HepG2 (cell line): Measurements from ENCODE around the gene BPIFB2. TPM values are rescaled to one million over a fixed set of nuclear protein-coding genes. Genes with fewer than 3 reads are reported as not detected.
A peak's percentile ranks its signal among the peaks of the same experiment; 100 is the strongest.

ENCODE experiments used
- ATAC-seq: fragments of 200-7000 bp; cut with Tn5 transposase; 3 replicates; pipeline ENCODE4 v1.9.1; 2020; ENCODE audit warnings: mild to moderate bottlenecking, moderate library complexity
- BruUV-seq: library from RNA; stranded (reverse); fragments of 400-500 nt; replicated peaks from 2 replicates; lab custom pipeline; 2021; lab: Mats Ljungman, UMichigan
- CTCF ChIA-PET: fragments of 300-600 bp; formaldehyde crosslinking; extraction: SDS; loops from one replicate; lab custom pipeline; 2021; ENCODE audit warnings: low total read pairs, inconsistent platforms, low intra/inter-chr PET ratio; lab: Yijun Ruan, JAX
- POLR2A ChIA-PET: fragments of 350-600 bp; sonication (Branson Sonifier 250); formaldehyde crosslinking; loops from one replicate; lab custom pipeline; 2020; ENCODE audit warnings: antibody characterized with exemption, inconsistent platforms; lab: Yijun Ruan, JAX
- DNase-seq: peaks from one replicate; pipeline ENCODE4 v3.0.0-alpha.2; 2015; ENCODE audit warnings: low spot score
- FAIRE-seq: peaks from 3 replicates; lab custom pipeline; 2011; peaks lifted over from hg19 to GRCh38; lab: Jason Lieb, UNC
- H2AFZ ChIP-seq: one replicate; pipeline ENCODE4 v1.6.1; 2011; ENCODE audit warnings: low read length, inconsistent platforms
- H3K27ac ChIP-seq: fragments of 300-600 bp; 3 replicates; pipeline ENCODE4 v1.8.0; 2011; ENCODE audit warnings: mixed run types, mild to moderate bottlenecking, mixed read lengths, low read length, inconsistent platforms; ENCODE audit not compliant: insufficient read depth; ENCODE audit errors: extremely low read length
- H3K27me3 ChIP-seq, 2 experiments: fragments of 200-600 bp in 1 of 2; 2 replicates in 1 of 2; 3 replicates in 1 of 2; pipeline versions ENCODE4 v1.6.0 to v1.8.0; 2011; ENCODE audit warnings: low read length in 2 of 2, mild to moderate bottlenecking in 2 of 2, moderate library complexity in 2 of 2, inconsistent platforms in 1 of 2; ENCODE audit not compliant: insufficient read depth in 2 of 2, control insufficient read depth in 1 of 2
- H3K36me3 ChIP-seq, 2 experiments: fragments of 200-600 bp in 1 of 2; replicated peaks in 1 of 2; 2 replicates in 1 of 2; 3 replicates in 1 of 2; pipeline versions ENCODE4 v1.5.1 to v1.8.0; 2011; ENCODE audit warnings: low read length in 2 of 2, inconsistent platforms in 1 of 2; ENCODE audit not compliant: insufficient read depth in 2 of 2, control insufficient read depth in 1 of 2
- H3K4me1 ChIP-seq: 2 replicates; pipeline ENCODE4 v1.5.1; 2012; ENCODE audit warnings: low read length, inconsistent platforms; ENCODE audit not compliant: insufficient read depth
- H3K4me2 ChIP-seq: 2 replicates; pipeline ENCODE4 v1.6.0; 2011; ENCODE audit warnings: low read depth, low read length, inconsistent platforms
- H3K4me3 ChIP-seq, 3 experiments: fragments of 200-600 bp in 1 of 3; sonication (generic), shearing (Covaris generic) in 1 of 3; replicated peaks in 1 of 3; 2 replicates each; pipeline ENCODE4 v1.5.1; 2011 to 2016; ENCODE audit warnings: low read length in 3 of 3, inconsistent platforms in 2 of 3, low read depth in 2 of 3, mild to moderate bottlenecking in 2 of 3, control low read depth in 1 of 3, mixed read lengths in 1 of 3; ENCODE audit not compliant: insufficient read depth in 1 of 3
- H3K79me2 ChIP-seq: one replicate; pipeline ENCODE4 v1.6.1; 2011; ENCODE audit warnings: low read length, inconsistent platforms; ENCODE audit not compliant: insufficient read depth
- H3K9ac ChIP-seq: 2 replicates; pipeline ENCODE4 v1.6.0; 2011; ENCODE audit warnings: mild to moderate bottlenecking, low read depth, low read length, inconsistent platforms; ENCODE audit not compliant: insufficient read depth
- H3K9me3 ChIP-seq: 2 replicates; pipeline ENCODE4 v1.5.1; 2012; ENCODE audit warnings: mild to moderate bottlenecking, low read length
- H4K20me1 ChIP-seq: 2 replicates; pipeline ENCODE4 v1.6.0; 2011; ENCODE audit warnings: inconsistent platforms, mild to moderate bottlenecking, low read length, moderate library complexity; ENCODE audit not compliant: insufficient read depth
- CBFB ChIP-seq: sonication (generic); formaldehyde crosslinking; IDR thresholded peaks from 2 replicates; pipeline ENCODE4 v1.4.0; 2020; ENCODE audit warnings: missing genetic modification reagents
- ELF4 ChIP-seq: sonication (generic); formaldehyde crosslinking; IDR thresholded peaks from 2 replicates; pipeline ENCODE4 v1.5.0; 2020; ENCODE audit warnings: missing genetic modification reagents, mild to moderate bottlenecking, moderate library complexity, borderline replicate concordance
- GABPA ChIP-seq, 2 experiments: IDR thresholded peaks; 2 replicates each; pipeline ENCODE4 v1.6.1; 2011 to 2016; ENCODE audit warnings: low read depth in 2 of 2, low read length in 1 of 2, missing biosample characterization in 1 of 2, missing genetic modification characterization in 1 of 2
- HNRNPLL ChIP-seq: fragments of 200-400 bp; formaldehyde crosslinking; IDR thresholded peaks from 2 replicates; pipeline ENCODE4 v1.6.1; 2017; ENCODE audit warnings: mild to moderate bottlenecking, low read depth, low read length; ENCODE audit not compliant: poor library complexity, severe bottlenecking
- MTF1 ChIP-seq: sonication (generic); formaldehyde crosslinking; IDR thresholded peaks from 2 replicates; pipeline ENCODE4 v1.5.0; 2020; ENCODE audit warnings: missing genetic modification reagents
- PHF21A ChIP-seq: sonication (generic); formaldehyde crosslinking; IDR thresholded peaks from 2 replicates; pipeline ENCODE4 v1.5.0; 2020; ENCODE audit warnings: mild to moderate bottlenecking, missing genetic modification reagents
- RFX3 ChIP-seq: IDR thresholded peaks from 2 replicates; pipeline ENCODE4 v1.6.1; 2016; ENCODE audit warnings: missing biosample characterization, missing genetic modification reagents
- SALL1 ChIP-seq: sonication (generic); formaldehyde crosslinking; IDR thresholded peaks from 2 replicates; pipeline ENCODE4 v1.8.0; 2022; ENCODE audit warnings: mild to moderate bottlenecking, missing genetic modification reagents
- SMAD3 ChIP-seq: sonication (generic); formaldehyde crosslinking; IDR thresholded peaks from 2 replicates; pipeline ENCODE4 v1.4.0; 2020; ENCODE audit warnings: missing genetic modification reagents
- TBX2 ChIP-seq: sonication (generic); formaldehyde crosslinking; IDR thresholded peaks from 2 replicates; pipeline ENCODE4 v1.5.0; 2020; ENCODE audit warnings: missing genetic modification reagents, mild to moderate bottlenecking, borderline replicate concordance
- ZBTB14 ChIP-seq: sonication (generic); formaldehyde crosslinking; IDR thresholded peaks from 2 replicates; pipeline ENCODE4 v1.4.0; 2020; ENCODE audit warnings: missing genetic modification reagents
- ZBTB39 ChIP-seq: sonication (generic); formaldehyde crosslinking; IDR thresholded peaks from 2 replicates; pipeline ENCODE4 v1.5.0; 2020; ENCODE audit warnings: missing genetic modification reagents
- ZFP36 ChIP-seq: fragments of 150-350 bp; IDR thresholded peaks from 2 replicates; pipeline ENCODE4 v1.6.1; 2018; ENCODE audit warnings: borderline replicate concordance, low read length, low read depth; ENCODE audit not compliant: partially characterized antibody
- ZNF17 ChIP-seq: sonication (generic); formaldehyde crosslinking; IDR thresholded peaks from 2 replicates; pipeline ENCODE4 v1.5.0; 2020; ENCODE audit warnings: mild to moderate bottlenecking, missing genetic modification reagents
- ZNF333 ChIP-seq: sonication (generic); formaldehyde crosslinking; IDR thresholded peaks from 2 replicates; pipeline ENCODE4 v1.4.0; 2020; ENCODE audit warnings: mild to moderate bottlenecking, missing genetic modification reagents, borderline replicate concordance
- ZNF343 ChIP-seq: sonication (generic); formaldehyde crosslinking; IDR thresholded peaks from 2 replicates; pipeline ENCODE4 v1.4.0; 2020; ENCODE audit warnings: mild to moderate bottlenecking, missing genetic modification reagents
- ZNF501 ChIP-seq: sonication (generic); formaldehyde crosslinking; IDR thresholded peaks from 2 replicates; pipeline ENCODE4 v1.5.1; 2020; ENCODE audit warnings: mild to moderate bottlenecking, moderate library complexity, missing genetic modification reagents
- ZNF75D ChIP-seq: sonication (generic); formaldehyde crosslinking; IDR thresholded peaks from 2 replicates; pipeline ENCODE4 v1.8.1; 2023; ENCODE audit warnings: missing genetic modification reagents, mild to moderate bottlenecking, borderline replicate concordance
- ZNF883 ChIP-seq: sonication (generic); formaldehyde crosslinking; IDR thresholded peaks from 2 replicates; pipeline ENCODE4 v1.5.1; 2020; ENCODE audit warnings: mild to moderate bottlenecking, missing genetic modification reagents; ENCODE audit errors: not compliant biosample characterization
- WGBS: methylation state at CpG from one replicate; pipeline ENCODE4 v1.1.6; 2017; ENCODE audit warnings: low lambda C conversion rate; 5-methylcytosine and 5-hydroxymethylcytosine counted together
- in situ Hi-C: cut with HindIII; loops from 2 replicates; pipeline ENCODE4 v1.10.0; 2017; ENCODE audit warnings: low pct_unique_long_range_greater_than_20kb; ENCODE audit not compliant: extremely low pct_ligation_motif_present
- intact Hi-C: fragments of 100-400 bp; cut with micrococcal nuclease; formaldehyde crosslinking; loops from one replicate; pipeline ENCODE4 v1.10.0; 2022; ENCODE audit not compliant: unreplicated experiment
- polyA plus RNA-seq, 8 experiments: library from polyadenylated mRNA; depleted of rRNA in 3 of 8; stranded (reverse) in 7 of 8; unstranded in 1 of 8; fragments of >200 nt; fragmentation: Illumina TruSeq in 4 of 8; extraction: Trizol in 4 of 8; gene quantifications; 2 replicates each; pipeline versions ENCODE4 v1.2.1 to v1.2.3, GENCODE V29; 2011 to 2016; ENCODE audit warnings: low read depth in 4 of 8, missing spikeins in 1 of 8, mixed read lengths in 1 of 8; ENCODE audit not compliant: insufficient read depth in 1 of 8
- total RNA-seq, 5 experiments: library from RNA; depleted of rRNA; stranded (reverse); fragments of >200 nt; fragmentation: Illumina TruSeq; extraction: Trizol; gene quantifications; 2 replicates each; pipeline ENCODE4 v1.2.3, GENCODE V29; 2016; ENCODE audit warnings: low read depth in 1 of 5
- TF ChIP-seq, protein P1 (sequence below): sonication (generic); IDR thresholded peaks from 2 replicates; pipeline ENCODE4 v1.6.1; 2016; ENCODE audit warnings: low read depth, borderline replicate concordance

The BPIFB2 gene
- total and polyA plus RNA-seq, 2 of the 13 experiments (the other 11 are each of a cell fraction or from before 2014, with no cell fraction given), result 54.5 to 902 TPM

DNA sequence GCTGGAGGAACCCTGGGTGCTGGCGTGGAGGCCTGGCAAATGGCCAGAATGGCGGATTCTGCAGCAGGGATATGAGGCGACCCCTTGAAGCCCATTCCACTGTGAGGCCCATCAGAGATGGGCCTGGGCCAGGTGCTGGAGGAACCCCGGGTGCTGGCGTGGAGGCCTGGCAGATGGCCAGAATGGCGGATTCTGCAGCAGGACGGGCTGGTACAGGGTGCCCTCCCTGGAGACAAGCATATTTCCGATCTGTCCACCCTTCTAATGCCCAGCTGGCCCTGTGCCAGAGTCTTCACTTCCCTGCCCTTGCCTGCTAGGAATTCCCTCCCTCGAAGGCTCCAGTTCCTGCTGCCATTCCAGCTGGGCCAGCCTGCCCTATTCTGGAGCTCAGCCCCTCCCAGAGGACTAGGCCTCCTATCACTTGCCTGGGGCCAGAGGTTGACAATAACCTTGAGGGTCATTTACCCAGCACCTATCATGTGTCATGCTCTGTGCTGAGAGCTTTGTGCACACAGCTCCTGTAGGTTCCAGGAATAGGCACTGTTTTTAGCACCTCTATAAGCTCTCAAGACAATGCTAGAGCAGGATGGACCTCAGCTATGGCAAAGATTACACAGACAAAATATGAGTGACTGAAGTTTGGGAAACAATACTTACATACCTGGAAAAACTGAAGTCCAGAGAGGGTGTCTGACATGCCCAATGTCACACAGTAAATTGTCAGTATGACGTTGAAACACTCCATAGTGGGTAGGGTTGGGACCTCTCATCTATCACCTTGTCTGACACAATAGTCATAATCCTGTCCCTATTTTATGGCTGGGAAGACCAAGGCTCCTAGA is 24.7 kb upstream of the BPIFB2 start:
- no TSS peak for BruUV-seq
- Histone ChIP-seq H3K4me3 (no peak overlapping the region; a peak in 1 of 6 replicates), H3K4me2 (no peak overlapping the region; the same call in 1 of the 2 replicates), H2AFZ (no peak overlapping the region), H3K27me3 (peaks cover 6 to 67% of the 10 kb centered on the region in 2 experiments), H3K27ac (no peak overlapping the region), H3K9ac (no peak overlapping the region), H3K9me3 (no peaks in the 10 kb centered on the region), H3K36me3 (no peaks in the 10 kb centered on the region), H3K4me1 (peaks cover 35% of the 10 kb centered on the region), H4K20me1 (no peaks in the 10 kb centered on the region), H3K79me2 (no peaks in the 10 kb centered on the region)
- POLR2A ChIA-PET, result no interaction called here
- in situ Hi-C loops, result no loop called here
- 19% methylated on average over 9 of the region's 10 CpGs for WGBS
- DNase-seq (peak; percentile 50), FAIRE-seq (peak; percentile 76), ATAC-seq (peak; percentile 45)
- CTCF ChIA-PET, result no interaction called here
- intact Hi-C loops, result no loop called here
- TF ChIP-seq ZBTB14 (no peak), ZNF75D (no peak), ZNF883 (no peak), ZFP36 (peak; percentile 23), ZNF343 (CRISPR knock-in tag) (no peak), ZNF501 (0 out of 2 replicates have a peak, but pooled peaks have one; percentile 32), CBFB (CRISPR knock-in tag) (no peak), SMAD3 (no peak), ZNF17 (CRISPR knock-in tag) (no peak), ELF4 (CRISPR knock-in tag) (no peak), ZBTB39 (CRISPR knock-in tag) (no peak), GABPA (IDR thresholded peaks at IDR 0.05; ENCODE audit: low read depth, low read length) (no peak), GABPA (CRISPR knock-in tag; IDR thresholded peaks at IDR 0.05; ENCODE audit: low read depth) (no peak), HNRNPLL (peak; percentile 23), TBX2 (peak; percentile 49; the same call in 1 of the 2 replicates), ZNF333 (CRISPR knock-in tag) (no peak), RFX3 (no peak), MTF1 (CRISPR knock-in tag) (no peak), PHF21A (peak; percentile 33; the same call in 1 of the 2 replicates), SALL1 (CRISPR knock-in tag) (0 out of 2 replicates have a peak, but pooled peaks have one; percentile 15)
- TF ChIP-seq, protein P1, sequence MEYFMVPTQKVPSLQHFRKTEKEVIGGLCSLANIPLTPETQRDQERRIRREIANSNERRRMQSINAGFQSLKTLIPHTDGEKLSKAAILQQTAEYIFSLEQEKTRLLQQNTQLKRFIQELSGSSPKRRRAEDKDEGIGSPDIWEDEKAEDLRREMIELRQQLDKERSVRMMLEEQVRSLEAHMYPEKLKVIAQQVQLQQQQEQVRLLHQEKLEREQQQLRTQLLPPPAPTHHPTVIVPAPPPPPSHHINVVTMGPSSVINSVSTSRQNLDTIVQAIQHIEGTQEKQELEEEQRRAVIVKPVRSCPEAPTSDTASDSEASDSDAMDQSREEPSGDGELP, result peak; percentile 45; the same call in 1 of the 2 replicates
